B cell (primary cell): Measurements from ENCODE around the gene FEM1B.

Experiments used
- EZH2 ChIP-seq: IDR thresholded peaks from 2 replicates; pipeline ENCODE4 v1.6.1; 2012; ENCODE audit warnings: borderline replicate concordance, low read depth, mild to moderate bottlenecking, moderate library complexity, low read length; ENCODE audit not compliant: insufficient read depth, poor library complexity, severe bottlenecking
- TF ChIP-seq, protein P1 (sequence below): fragments of 200-600 bp; IDR thresholded peaks from one replicate; pipeline ENCODE4 v1.8.0; 2022; ENCODE audit warnings: antibody characterized with exemption, mild to moderate bottlenecking

DNA sequence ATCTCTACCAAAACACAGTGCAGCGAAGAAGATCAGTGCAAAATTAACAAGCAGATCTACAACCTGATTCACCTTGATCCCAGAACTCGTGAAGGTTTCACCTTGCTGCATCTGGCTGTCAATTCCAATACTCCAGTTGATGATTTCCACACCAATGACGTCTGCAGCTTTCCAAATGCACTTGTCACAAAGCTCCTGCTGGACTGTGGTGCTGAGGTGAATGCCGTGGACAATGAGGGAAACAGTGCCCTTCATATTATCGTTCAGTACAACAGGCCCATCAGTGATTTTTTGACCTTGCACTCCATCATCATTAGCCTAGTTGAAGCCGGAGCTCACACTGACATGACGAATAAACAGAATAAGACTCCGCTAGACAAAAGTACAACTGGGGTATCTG, 13.2 kb downstream of the FEM1B start:
- TF ChIP-seq, protein P1, sequence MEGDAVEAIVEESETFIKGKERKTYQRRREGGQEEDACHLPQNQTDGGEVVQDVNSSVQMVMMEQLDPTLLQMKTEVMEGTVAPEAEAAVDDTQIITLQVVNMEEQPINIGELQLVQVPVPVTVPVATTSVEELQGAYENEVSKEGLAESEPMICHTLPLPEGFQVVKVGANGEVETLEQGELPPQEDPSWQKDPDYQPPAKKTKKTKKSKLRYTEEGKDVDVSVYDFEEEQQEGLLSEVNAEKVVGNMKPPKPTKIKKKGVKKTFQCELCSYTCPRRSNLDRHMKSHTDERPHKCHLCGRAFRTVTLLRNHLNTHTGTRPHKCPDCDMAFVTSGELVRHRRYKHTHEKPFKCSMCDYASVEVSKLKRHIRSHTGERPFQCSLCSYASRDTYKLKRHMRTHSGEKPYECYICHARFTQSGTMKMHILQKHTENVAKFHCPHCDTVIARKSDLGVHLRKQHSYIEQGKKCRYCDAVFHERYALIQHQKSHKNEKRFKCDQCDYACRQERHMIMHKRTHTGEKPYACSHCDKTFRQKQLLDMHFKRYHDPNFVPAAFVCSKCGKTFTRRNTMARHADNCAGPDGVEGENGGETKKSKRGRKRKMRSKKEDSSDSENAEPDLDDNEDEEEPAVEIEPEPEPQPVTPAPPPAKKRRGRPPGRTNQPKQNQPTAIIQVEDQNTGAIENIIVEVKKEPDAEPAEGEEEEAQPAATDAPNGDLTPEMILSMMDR = no peak
- no peak for TF ChIP-seq EZH2
